GM12878 (cell line): ENCODE results near the gene SMPX. TPM values are rescaled to one million over a fixed set of nuclear protein-coding genes. Genes with fewer than 3 reads are reported as not detected.

ENCODE experiments used
- ATAC-seq: fragments of 200-7000 bp; cut with Tn5 transposase; 3 replicates; pipeline ENCODE4 v1.9.1; 2020; ENCODE audit warnings: mild to moderate bottlenecking, moderate library complexity
- BruUV-seq: library from RNA; stranded (reverse); fragments of 400-500 nt; replicated peaks from 2 replicates; lab custom pipeline; 2021; lab: Mats Ljungman, UMichigan
- CTCF ChIA-PET: fragments of 300-600 bp; sonication (Branson Sonifier 250); formaldehyde crosslinking; extraction: SDS; loops from one replicate; lab custom pipeline; 2021; ENCODE audit warnings: inconsistent platforms; lab: Yijun Ruan, JAX
- POLR2A ChIA-PET: fragments of 350-600 bp; formaldehyde crosslinking; extraction: SDS; loops from one replicate; lab custom pipeline; 2021; ENCODE audit warnings: inconsistent platforms; lab: Charles Lee
- RAD21 ChIA-PET: fragments of 300-600 bp; sonication (Branson Sonifier 250); formaldehyde crosslinking; loops from one replicate; lab custom pipeline; 2023; ENCODE audit warnings: antibody characterized with exemption; ENCODE audit not compliant: unreplicated experiment; lab: Charles Lee
- SMC1A ChIA-PET: fragments of 300-600 bp; sonication (Branson Sonifier 250); formaldehyde crosslinking; loops from one replicate; lab custom pipeline; 2023; ENCODE audit not compliant: unreplicated experiment, uncharacterized antibody; lab: Charles Lee
- DNase-seq: peaks from one replicate; pipeline ENCODE4 v3.0.0-alpha.2; 2011; ENCODE audit warnings: low read depth, low spot score
- FAIRE-seq: peaks from 3 replicates; lab custom pipeline; 2011; peaks lifted over from hg19 to GRCh38; lab: Jason Lieb, UNC
- H2AFZ ChIP-seq: 2 replicates; pipeline ENCODE4 v1.6.0; 2011; ENCODE audit warnings: low read depth, low read length, control low read depth; ENCODE audit not compliant: control insufficient read depth
- H3K27ac ChIP-seq: 2 replicates; pipeline ENCODE4 v1.5.1; 2011; ENCODE audit warnings: control low read depth; ENCODE audit not compliant: control insufficient read depth, insufficient read depth
- H3K27me3 ChIP-seq, 2 experiments: replicated peaks in 1 of 2; 2 replicates each; pipeline versions ENCODE4 v1.6.0 to v1.6.1; 2011; ENCODE audit warnings: low read length in 1 of 2; ENCODE audit not compliant: control insufficient read depth in 2 of 2, insufficient read depth in 2 of 2
- H3K36me3 ChIP-seq, 2 experiments: 2 replicates each; pipeline ENCODE4 v1.5.1; 2011; ENCODE audit warnings: low read length in 1 of 2; ENCODE audit not compliant: control insufficient read depth in 2 of 2, insufficient read depth in 2 of 2
- H3K4me1 ChIP-seq: 2 replicates; pipeline ENCODE4 v1.6.1; 2011; ENCODE audit warnings: mild to moderate bottlenecking, low read length, moderate library complexity, mixed read lengths; ENCODE audit not compliant: control insufficient read depth, insufficient read depth
- H3K4me2 ChIP-seq: 2 replicates; pipeline ENCODE4 v1.6.0; 2011; ENCODE audit warnings: control low read depth; ENCODE audit not compliant: control insufficient read depth, insufficient read depth
- H3K4me3 ChIP-seq: fragments of 200-600 bp; sonication (generic); 2 replicates; pipeline ENCODE4 v1.5.1; 2016
- H3K79me2 ChIP-seq: 2 replicates; pipeline ENCODE4 v1.6.0; 2011; ENCODE audit warnings: low read length; ENCODE audit not compliant: control insufficient read depth, insufficient read depth
- H3K9ac ChIP-seq: 2 replicates; pipeline ENCODE4 v1.8.0; 2011; ENCODE audit warnings: low read length, control low read depth, mixed read lengths; ENCODE audit not compliant: control insufficient read depth, insufficient read depth
- H3K9me3 ChIP-seq: replicated peaks from 3 replicates; pipeline ENCODE4 v1.5.1; 2011; ENCODE audit warnings: mild to moderate bottlenecking, low read length; ENCODE audit not compliant: control insufficient read depth, insufficient read depth
- H4K20me1 ChIP-seq: 2 replicates; pipeline ENCODE4 v1.6.0; 2011; ENCODE audit not compliant: control insufficient read depth, insufficient read depth
- BCL11A ChIP-seq: IDR thresholded peaks from 2 replicates; pipeline ENCODE4 v1.6.1; 2011; ENCODE audit warnings: low read depth, low read length
- CEBPZ ChIP-seq: fragments of 150-350 bp; IDR thresholded peaks from 2 replicates; pipeline ENCODE4 v1.6.1; 2016; ENCODE audit warnings: low read depth, low read length
- CUX1 ChIP-seq: IDR thresholded peaks from 2 replicates; pipeline ENCODE4 v1.6.1; 2012; ENCODE audit warnings: improper control_type of control experiment, low read depth, low read length; ENCODE audit not compliant: insufficient replicate concordance
- EED ChIP-seq: sonication (generic); IDR thresholded peaks from 2 replicates; pipeline ENCODE4 v1.6.1; 2016; ENCODE audit warnings: antibody characterized with exemption, low read depth
- GATAD2B ChIP-seq: fragments of 450-650 bp; conservative IDR thresholded peaks from 2 replicates; pipeline ENCODE4 v1.6.1; 2017; ENCODE audit warnings: low read depth, mild to moderate bottlenecking, moderate library complexity
- HSF1 ChIP-seq: fragments of 150-350 bp; IDR thresholded peaks from 2 replicates; pipeline ENCODE4 v1.6.1; 2014; ENCODE audit warnings: mild to moderate bottlenecking, low read depth, low read length
- MTA2 ChIP-seq: fragments of 450-650 bp; IDR thresholded peaks from 2 replicates; pipeline ENCODE4 v1.6.1; 2016; ENCODE audit warnings: low read depth, mild to moderate bottlenecking, moderate library complexity
- MXI1 ChIP-seq: fragments of 150-350 bp; IDR thresholded peaks from 2 replicates; pipeline ENCODE4 v1.6.1; 2011; ENCODE audit warnings: low read depth, mild to moderate bottlenecking, inconsistent platforms, low read length, improper control_type of control experiment
- NFIC ChIP-seq: IDR thresholded peaks from 2 replicates; pipeline ENCODE4 v1.6.1; 2012; ENCODE audit warnings: low read depth, mild to moderate bottlenecking, inconsistent platforms, low read length, moderate library complexity
- SREBF2 ChIP-seq: IDR thresholded peaks from 2 replicates; pipeline ENCODE4 v1.6.1; 2012; ENCODE audit warnings: mild to moderate bottlenecking, low read length
- SRF ChIP-seq, 2 experiments: IDR thresholded peaks; 2 replicates each; pipeline ENCODE4 v1.6.1; 2011; ENCODE audit warnings: low read depth in 2 of 2, low read length in 2 of 2, mild to moderate bottlenecking in 1 of 2, moderate library complexity in 1 of 2
- WGBS: methylation state at CpG from one replicate; pipeline ENCODE4 v1.1.6; 2016; ENCODE audit warnings: low lambda C conversion rate; ENCODE audit not compliant: insufficient replicate concordance, insufficient coverage; ENCODE audit errors: missing lambda C conversion rate; 5-methylcytosine and 5-hydroxymethylcytosine counted together
- in situ Hi-C: fragments of 300-500 bp; cut with MboI; formaldehyde crosslinking; loops from 9 replicates; pipeline ENCODE4 v1.14.3; 2018; ENCODE audit warnings: mixed read lengths
- intact Hi-C: fragments of 100-400 bp; cut with micrococcal nuclease; formaldehyde crosslinking; loops from one replicate; pipeline ENCODE4 v1.14.2; 2022; ENCODE audit not compliant: unreplicated experiment
- polyA plus RNA-seq, 11 experiments: library from polyadenylated mRNA; depleted of rRNA in 4 of 11; unstranded in 6 of 11; stranded (reverse) in 5 of 11; fragments of >200 nt; fragmentation: Nextera tagmentation in 4 of 11; fragmentation: Illumina TruSeq in 1 of 11; extraction: Ambion mirVana in 4 of 11; extraction: Trizol in 1 of 11; gene quantifications; 1 replicate in 1 of 11; 2 replicates in 10 of 11; pipeline versions ENCODE4 v1.2.1 to v1.2.3, GENCODE V29; 2011 to 2016; ENCODE audit warnings: inconsistent platforms in 2 of 11, missing spikeins in 2 of 11, low read depth in 1 of 11
- total RNA-seq, 4 experiments: library from RNA; depleted of rRNA in 3 of 4; stranded (reverse); fragments of >200 nt in 3 of 4; fragmentation: Illumina TruSeq in 1 of 4; extraction: Trizol in 1 of 4; gene quantifications; 2 replicates each; pipeline versions ENCODE4 v1.2.1 to v1.2.3, GENCODE V29; 2013 to 2021
- TF ChIP-seq, protein P1 (sequence below): IDR thresholded peaks from 2 replicates; pipeline ENCODE4 v1.6.1; 2012; ENCODE audit warnings: low read depth, low read length, improper control_type of control experiment

SMPX gene
- total and polyA plus RNA-seq, 10 of the 15 experiments (the other 5 are each of a cell fraction or from before 2014, with no cell fraction given): 0.08 to 0.09 TPM; not detected in 8

- Histone ChIP-seq H4K20me1 (no peaks in the 10 kb centered on the region), H3K9ac (no peak overlapping the region), H2AFZ (no peak overlapping the region), H3K4me1 (no peaks in the 10 kb centered on the region), H3K27me3 (no peaks in the 10 kb centered on the region), H3K36me3 (no peaks in the 10 kb centered on the region), H3K4me2 (no peak overlapping the region), H3K27ac (no peak overlapping the region), H3K4me3 (no peak overlapping the region), H3K9me3 (no peaks in the 10 kb centered on the region; the same call in 2 of the 3 replicates), H3K79me2 (no peaks in the 10 kb centered on the region)
- no peak for TF ChIP-seq MTA2
- no peak for TF ChIP-seq SREBF2
- TF ChIP-seq, protein P1, sequence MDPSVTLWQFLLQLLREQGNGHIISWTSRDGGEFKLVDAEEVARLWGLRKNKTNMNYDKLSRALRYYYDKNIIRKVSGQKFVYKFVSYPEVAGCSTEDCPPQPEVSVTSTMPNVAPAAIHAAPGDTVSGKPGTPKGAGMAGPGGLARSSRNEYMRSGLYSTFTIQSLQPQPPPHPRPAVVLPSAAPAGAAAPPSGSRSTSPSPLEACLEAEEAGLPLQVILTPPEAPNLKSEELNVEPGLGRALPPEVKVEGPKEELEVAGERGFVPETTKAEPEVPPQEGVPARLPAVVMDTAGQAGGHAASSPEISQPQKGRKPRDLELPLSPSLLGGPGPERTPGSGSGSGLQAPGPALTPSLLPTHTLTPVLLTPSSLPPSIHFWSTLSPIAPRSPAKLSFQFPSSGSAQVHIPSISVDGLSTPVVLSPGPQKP: no peak
- no peak for TF ChIP-seq CEBPZ
- no peak for TF ChIP-seq SRF (IDR thresholded peaks at IDR 0.05; ENCODE audit: low read depth in 2 of 2, low read length in 2 of 2)
- TF ChIP-seq HSF1: no peak
- TF ChIP-seq NFIC: no peak
- no peak for TF ChIP-seq CUX1
- TF ChIP-seq MXI1: no peak
- TF ChIP-seq GATAD2B: no peak
- TF ChIP-seq EED: no peak
- no peak for TF ChIP-seq BCL11A
- ATAC-seq (no peak), FAIRE-seq (no peak), DNase-seq (no peak)
- CTCF ChIA-PET: no interaction called here
- no TSS peak for BruUV-seq
- WGBS: 1% methylated on average over 3 of the region's 3 CpGs
- SMC1A ChIA-PET: no interaction called here
- POLR2A ChIA-PET: no interaction called here
- RAD21 ChIA-PET: no interaction called here
- intact Hi-C loops (no loop called here), in situ Hi-C loops (no loop called here)
Measured at GRCh38 chrX:21659320-21659719, 98.6 kb downstream of the SMPX start.
